Upper lobe of right lung (tissue), 1 donor: ENCODE data around the gene LPP. TPM values are rescaled to one million over a fixed set of nuclear protein-coding genes. Genes with fewer than 3 reads are reported as not detected.
A peak's percentile ranks its signal among the peaks of the same experiment; 100 is the strongest.

Source experiments
- ATAC-seq: fragments of 200-7000 bp; cut with Tn5 transposase; one replicate; pipeline ENCODE4 v1.9.1; 2020; ENCODE audit warnings: mild to moderate bottlenecking, moderate library complexity
- DNase-seq: peaks from one replicate; pipeline ENCODE4 v3.0.0-alpha.2; 2020
- H3K27ac ChIP-seq: fragments of 200-600 bp; one replicate; pipeline ENCODE4 v1.8.0; 2022
- H3K27me3 ChIP-seq: fragments of 200-600 bp; one replicate; pipeline ENCODE4 v1.8.0; 2022; ENCODE audit warnings: mild to moderate bottlenecking
- H3K36me3 ChIP-seq: fragments of 200-600 bp; one replicate; pipeline ENCODE4 v1.8.0; 2022
- H3K4me1 ChIP-seq: fragments of 200-600 bp; one replicate; pipeline ENCODE4 v1.8.0; 2022
- H3K4me3 ChIP-seq: fragments of 200-600 bp; one replicate; pipeline ENCODE4 v1.8.0; 2022; ENCODE audit warnings: mild to moderate bottlenecking
- H3K9me3 ChIP-seq: fragments of 200-600 bp; one replicate; pipeline ENCODE4 v1.8.0; 2022
- intact Hi-C: fragments of 100-400 bp; cut with DNase I; formaldehyde crosslinking; loops from one replicate; pipeline ENCODE4 v1.11.0; 2022
- total RNA-seq: library from RNA; stranded (reverse); fragmentation: NEBNext Ultra II Directional; extraction: Animal tissue kit (Norgen Biotek cat#: 25700); gene quantifications from one replicate; pipeline ENCODE4 v1.2.1, GENCODE V29; 2021
- TF ChIP-seq, protein P1 (sequence below): fragments of 200-600 bp; IDR thresholded peaks from one replicate; pipeline ENCODE4 v1.8.0; 2022; ENCODE audit warnings: antibody characterized with exemption
- donor health status: DM: no; HTN: yes; CAD: no; lungs with severe emphysema.

Gene LPP
- total RNA-seq, 1 donor from 2014 or later: 191 TPM

DNA sequence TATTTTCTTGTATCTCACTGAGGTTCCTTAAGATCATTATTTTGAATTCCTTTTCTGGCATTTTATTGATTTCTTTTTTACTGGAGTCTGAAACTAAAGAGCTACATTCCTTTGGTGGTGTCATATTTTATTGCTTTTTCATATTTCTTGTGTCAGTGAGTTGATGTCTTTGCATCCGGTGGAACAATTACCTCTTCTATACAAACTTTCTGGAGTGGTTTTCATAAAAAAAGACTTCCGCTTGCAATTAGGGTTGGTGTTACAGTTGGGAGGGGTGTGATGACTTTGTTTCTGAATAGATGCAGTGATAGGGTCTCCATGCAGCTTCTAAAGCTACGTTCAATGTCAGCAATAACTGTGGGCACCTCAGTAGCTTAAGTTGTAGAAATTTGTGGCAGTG lies 181.7 kb downstream of the LPP start:
- no peak for DNase-seq
- H3K27ac ChIP-seq: no peak overlapping the region
- peaks cover 18% of the 10 kb centered on the region for H3K4me1 ChIP-seq
- no peak for ATAC-seq
- no peaks in the 10 kb centered on the region for H3K9me3 ChIP-seq
- H3K27me3 ChIP-seq: no peaks in the 10 kb centered on the region
- intact Hi-C loops: no loop called here
- no peaks in the 10 kb centered on the region for H3K36me3 ChIP-seq
- no peak overlapping the region for H3K4me3 ChIP-seq
- TF ChIP-seq, protein P1, sequence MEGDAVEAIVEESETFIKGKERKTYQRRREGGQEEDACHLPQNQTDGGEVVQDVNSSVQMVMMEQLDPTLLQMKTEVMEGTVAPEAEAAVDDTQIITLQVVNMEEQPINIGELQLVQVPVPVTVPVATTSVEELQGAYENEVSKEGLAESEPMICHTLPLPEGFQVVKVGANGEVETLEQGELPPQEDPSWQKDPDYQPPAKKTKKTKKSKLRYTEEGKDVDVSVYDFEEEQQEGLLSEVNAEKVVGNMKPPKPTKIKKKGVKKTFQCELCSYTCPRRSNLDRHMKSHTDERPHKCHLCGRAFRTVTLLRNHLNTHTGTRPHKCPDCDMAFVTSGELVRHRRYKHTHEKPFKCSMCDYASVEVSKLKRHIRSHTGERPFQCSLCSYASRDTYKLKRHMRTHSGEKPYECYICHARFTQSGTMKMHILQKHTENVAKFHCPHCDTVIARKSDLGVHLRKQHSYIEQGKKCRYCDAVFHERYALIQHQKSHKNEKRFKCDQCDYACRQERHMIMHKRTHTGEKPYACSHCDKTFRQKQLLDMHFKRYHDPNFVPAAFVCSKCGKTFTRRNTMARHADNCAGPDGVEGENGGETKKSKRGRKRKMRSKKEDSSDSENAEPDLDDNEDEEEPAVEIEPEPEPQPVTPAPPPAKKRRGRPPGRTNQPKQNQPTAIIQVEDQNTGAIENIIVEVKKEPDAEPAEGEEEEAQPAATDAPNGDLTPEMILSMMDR: no peak

DNA sequence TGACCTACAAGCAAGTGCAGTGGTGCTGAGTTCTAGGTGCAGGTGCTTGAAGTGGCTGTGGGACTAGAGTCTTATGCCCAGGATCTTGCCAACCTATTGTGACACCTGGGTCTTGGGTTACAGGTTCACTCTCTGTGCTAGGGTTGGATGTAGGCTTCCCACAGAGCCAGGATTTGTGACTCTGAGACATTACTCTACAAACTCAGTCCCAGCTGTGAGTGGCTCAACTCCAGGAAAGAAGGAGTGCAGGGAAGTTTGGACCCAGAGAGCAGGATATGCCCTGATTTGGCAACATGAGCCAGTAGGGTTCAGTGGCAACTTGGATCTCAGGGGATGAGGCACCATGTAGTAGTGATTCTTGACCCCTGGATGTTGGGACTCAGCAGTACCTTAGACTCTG lies 182.2 kb downstream of the LPP start:
- no peaks in the 10 kb centered on the region for H3K9me3 ChIP-seq
- peaks cover 18% of the 10 kb centered on the region for H3K4me1 ChIP-seq
- TF ChIP-seq, protein P1: no peak
- no peak overlapping the region for H3K4me3 ChIP-seq
- ATAC-seq (no peak), DNase-seq (no peak)
- H3K27ac ChIP-seq: no peak overlapping the region
- no peaks in the 10 kb centered on the region for H3K36me3 ChIP-seq
- no peaks in the 10 kb centered on the region for H3K27me3 ChIP-seq
- intact Hi-C loops: no loop called here

DNA sequence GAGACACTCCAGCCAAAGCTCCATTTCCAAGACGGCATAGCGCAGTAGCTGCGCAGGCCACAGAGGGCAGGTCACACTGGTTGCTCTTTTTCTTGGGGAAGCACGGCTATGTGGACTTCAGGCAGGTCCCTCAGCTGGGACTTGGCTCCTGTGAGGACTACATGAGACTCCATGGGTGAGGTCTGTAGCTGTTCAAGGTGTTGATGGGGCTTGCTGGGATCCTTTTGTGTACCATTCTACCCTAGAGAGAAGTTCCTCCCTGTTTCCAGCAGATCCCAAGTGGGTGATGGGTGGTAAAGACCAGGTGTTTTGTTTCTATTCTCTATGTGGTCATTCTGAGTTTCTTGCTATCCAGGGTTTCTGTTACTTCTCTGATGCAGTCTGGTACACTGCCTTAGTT lies 183.3 kb downstream of the LPP start:
- no peaks in the 10 kb centered on the region for H3K27me3 ChIP-seq
- intact Hi-C loops: no loop called here
- H3K4me1 ChIP-seq: peaks cover 18% of the 10 kb centered on the region
- no peaks in the 10 kb centered on the region for H3K36me3 ChIP-seq
- H3K9me3 ChIP-seq: no peaks in the 10 kb centered on the region
- DNase-seq: no peak
- ATAC-seq: no peak
- H3K27ac ChIP-seq: no peak overlapping the region
- no peak overlapping the region for H3K4me3 ChIP-seq
- TF ChIP-seq, protein P1: no peak

DNA sequence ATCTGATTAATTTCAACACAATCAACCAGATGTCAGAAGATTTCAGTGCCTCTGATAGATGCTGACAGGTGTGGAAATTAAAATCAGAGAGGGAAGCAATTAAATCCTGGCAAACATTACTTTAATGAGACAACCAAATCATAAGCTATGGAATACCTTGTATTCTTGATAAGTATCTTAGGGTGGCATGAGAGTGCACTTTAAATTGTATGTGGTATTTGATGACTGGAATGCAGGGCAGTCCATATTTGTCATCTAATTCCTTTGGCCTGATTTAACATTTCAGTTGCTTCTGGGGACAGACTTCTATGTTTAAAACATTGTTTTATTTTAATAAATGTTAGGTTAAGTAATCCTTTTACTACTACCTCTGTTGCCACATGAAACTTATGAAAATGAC lies 184.1 kb downstream of the LPP start:
- intact Hi-C loops: no loop called here
- no peak overlapping the region for H3K27ac ChIP-seq
- DNase-seq (no peak), ATAC-seq (no peak)
- no peaks in the 10 kb centered on the region for H3K36me3 ChIP-seq
- no peaks in the 10 kb centered on the region for H3K27me3 ChIP-seq
- H3K9me3 ChIP-seq: no peaks in the 10 kb centered on the region
- H3K4me3 ChIP-seq: no peak overlapping the region
- H3K4me1 ChIP-seq: peaks cover 18% of the 10 kb centered on the region
- TF ChIP-seq, protein P1: no peak

DNA sequence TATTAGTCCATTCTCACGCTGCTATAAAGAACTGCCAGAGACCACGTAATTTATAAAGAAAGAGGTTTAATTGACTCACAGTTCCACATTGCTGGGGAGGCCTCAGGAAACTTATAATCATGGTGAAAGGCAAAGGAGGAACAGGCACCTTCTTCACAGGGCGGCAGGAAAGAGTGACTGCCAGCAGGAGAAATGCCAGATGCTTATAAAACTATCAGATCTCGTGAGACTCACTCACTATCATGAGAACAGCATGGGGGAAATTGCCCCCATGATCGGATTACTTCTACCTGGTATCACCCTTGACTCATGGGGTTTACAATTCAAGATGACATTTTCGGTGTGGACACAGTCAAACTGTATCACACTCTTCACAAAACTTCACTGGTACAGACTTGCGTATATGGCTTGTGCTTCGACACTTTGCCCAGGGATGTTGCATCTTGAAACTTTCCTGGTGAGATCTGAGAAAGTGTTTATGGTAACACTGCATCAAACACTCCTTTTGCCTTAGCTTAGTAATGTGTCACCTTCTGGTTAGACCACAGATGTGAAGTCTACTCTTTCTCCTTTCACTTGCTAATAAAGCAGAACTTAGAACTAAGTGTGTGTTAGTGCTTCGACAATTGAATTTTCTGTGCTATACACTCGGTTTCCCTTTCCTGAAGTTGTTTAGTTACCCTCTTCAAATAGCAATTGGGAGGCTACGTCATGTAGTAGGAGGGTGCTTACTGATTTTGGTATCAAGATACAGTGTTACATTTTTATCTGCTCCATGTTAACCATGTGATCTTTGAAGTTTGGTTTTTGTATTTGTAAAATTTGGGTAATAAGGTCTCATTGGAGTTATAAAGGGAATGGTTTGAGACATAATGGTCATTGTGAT lies 185.7 kb downstream of the LPP start:
- H3K4me1 ChIP-seq: peaks cover 18% of the 10 kb centered on the region
- no peaks in the 10 kb centered on the region for H3K36me3 ChIP-seq
- intact Hi-C loops: no loop called here
- H3K4me3 ChIP-seq: no peak overlapping the region
- TF ChIP-seq, protein P1: no peak
- ATAC-seq: peak; percentile 50
- H3K27me3 ChIP-seq: no peaks in the 10 kb centered on the region
- DNase-seq: no peak
- no peak overlapping the region for H3K27ac ChIP-seq
- no peaks in the 10 kb centered on the region for H3K9me3 ChIP-seq
